Lung (tissue), 12 donors: ENCODE measurements around the gene CCNY. TPM values are rescaled to one million over a fixed set of nuclear protein-coding genes. Genes with fewer than 3 reads are reported as not detected.

Experiments
- ATAC-seq: fragments of 200-7000 bp; cut with Tn5 transposase; one replicate; pipeline ENCODE4 v1.9.1; 2020; ENCODE audit warnings: moderate number of reproducible peaks; ENCODE audit not compliant: insufficient read depth, low FRiP score
- DNase-seq, 3 donors: peaks; one replicate each; pipeline ENCODE4 v3.0.0-alpha.2; 2013 to 2017
- H3K27ac ChIP-seq, 2 donors: one replicate each; pipeline ENCODE4 v1.5.1; 2013; ENCODE audit warnings: mild to moderate bottlenecking in 2 of 2, moderate library complexity in 2 of 2, control low read depth in 1 of 2, inconsistent platforms in 1 of 2, low read depth in 1 of 2, low read length in 1 of 2
- H3K27me3 ChIP-seq, 3 donors: one replicate each; pipeline ENCODE4 v1.5.1; 2013; ENCODE audit warnings: low read length in 2 of 3; ENCODE audit not compliant: control insufficient read depth in 3 of 3, insufficient read depth in 3 of 3
- H3K36me3 ChIP-seq, 4 donors: one replicate each; pipeline ENCODE4 v1.5.1; 2013; ENCODE audit warnings: low read length in 4 of 4, mild to moderate bottlenecking in 1 of 4, moderate library complexity in 1 of 4; ENCODE audit not compliant: control insufficient read depth in 4 of 4, insufficient read depth in 4 of 4
- H3K4me1 ChIP-seq, 5 donors: one replicate each; pipeline ENCODE4 v1.5.1; 2013; ENCODE audit warnings: low read length in 5 of 5, mild to moderate bottlenecking in 2 of 5, moderate library complexity in 1 of 5; ENCODE audit not compliant: control insufficient read depth in 5 of 5, insufficient read depth in 5 of 5
- H3K4me3 ChIP-seq: one replicate; pipeline ENCODE4 v1.5.1; 2013; ENCODE audit warnings: mild to moderate bottlenecking, control low read depth, moderate library complexity
- H3K9ac ChIP-seq, 2 donors: one replicate each; pipeline ENCODE4 v1.5.1; 2013; ENCODE audit warnings: low read length in 2 of 2, control low read depth in 1 of 2; ENCODE audit not compliant: insufficient read depth in 1 of 2
- H3K9me3 ChIP-seq, 4 donors: one replicate each; pipeline ENCODE4 v1.5.1; 2013; ENCODE audit warnings: low read length in 3 of 4, mild to moderate bottlenecking in 1 of 4, moderate library complexity in 1 of 4; ENCODE audit not compliant: control insufficient read depth in 4 of 4, insufficient read depth in 3 of 4
- WGBS, 2 donors: extraction: QIAGEN DNeasy Blood & Tissue Kit; methylation state at CpG; one replicate each; pipeline ENCODE4 v1.1.7; 2013; 5-methylcytosine and 5-hydroxymethylcytosine counted together
- polyA plus RNA-seq, 2 donors: library from polyadenylated mRNA; stranded (reverse); fragments of 200-250 nt; gene quantifications; one replicate each; pipeline ENCODE4 v1.2.1, GENCODE V29; 2013
- total RNA-seq, 2 donors: library from RNA; depleted of rRNA in 1 of 2; stranded (reverse); fragments of >200 nt in 1 of 2; gene quantifications; one replicate each; pipeline ENCODE4 v1.2.1, GENCODE V29; 2014 to 2021
- TF ChIP-seq, protein P1 (sequence below): IDR thresholded peaks from 2 replicates; pipeline ENCODE4 v1.5.1; 2012; ENCODE audit warnings: mild to moderate bottlenecking; ENCODE audit errors: control extremely low read depth, extremely low read depth
- donor health status: control.
- donor health status: control.
- donor health status: Bipolar disorder and iron deficiency.
- donor health status: healthy.
- donor health status: DM: yes; HTN: yes; CAD: no.

CCNY gene
- total and polyA plus RNA-seq, 4 donors, result 26.6 to 63.0 (median 38.8) TPM

DNA sequence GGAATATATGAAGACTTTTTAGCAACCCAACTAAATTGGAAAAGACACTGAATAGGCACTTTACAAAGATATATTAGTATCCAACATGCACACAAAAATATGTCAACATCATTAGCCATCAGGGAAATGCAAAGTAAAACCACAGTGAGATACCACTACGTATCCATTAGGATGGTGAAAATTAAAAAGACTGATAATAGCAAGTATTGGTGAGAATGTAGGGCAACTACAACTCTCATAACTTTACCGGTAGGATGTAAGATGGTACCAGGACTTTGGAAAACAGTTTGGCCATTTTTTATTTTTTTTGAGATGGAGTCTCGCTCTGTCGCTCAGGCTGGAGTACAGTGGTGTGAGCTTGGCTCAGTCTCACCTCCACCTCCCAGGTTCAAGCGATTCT, 13.7 kb upstream of the CCNY start:
- TF ChIP-seq, protein P1, sequence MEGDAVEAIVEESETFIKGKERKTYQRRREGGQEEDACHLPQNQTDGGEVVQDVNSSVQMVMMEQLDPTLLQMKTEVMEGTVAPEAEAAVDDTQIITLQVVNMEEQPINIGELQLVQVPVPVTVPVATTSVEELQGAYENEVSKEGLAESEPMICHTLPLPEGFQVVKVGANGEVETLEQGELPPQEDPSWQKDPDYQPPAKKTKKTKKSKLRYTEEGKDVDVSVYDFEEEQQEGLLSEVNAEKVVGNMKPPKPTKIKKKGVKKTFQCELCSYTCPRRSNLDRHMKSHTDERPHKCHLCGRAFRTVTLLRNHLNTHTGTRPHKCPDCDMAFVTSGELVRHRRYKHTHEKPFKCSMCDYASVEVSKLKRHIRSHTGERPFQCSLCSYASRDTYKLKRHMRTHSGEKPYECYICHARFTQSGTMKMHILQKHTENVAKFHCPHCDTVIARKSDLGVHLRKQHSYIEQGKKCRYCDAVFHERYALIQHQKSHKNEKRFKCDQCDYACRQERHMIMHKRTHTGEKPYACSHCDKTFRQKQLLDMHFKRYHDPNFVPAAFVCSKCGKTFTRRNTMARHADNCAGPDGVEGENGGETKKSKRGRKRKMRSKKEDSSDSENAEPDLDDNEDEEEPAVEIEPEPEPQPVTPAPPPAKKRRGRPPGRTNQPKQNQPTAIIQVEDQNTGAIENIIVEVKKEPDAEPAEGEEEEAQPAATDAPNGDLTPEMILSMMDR, result no peak
- peaks cover 0 to 5% (median 0%) of the 10 kb centered on the region in 5 donors for H3K4me1 ChIP-seq
- H3K9me3 ChIP-seq, result peaks cover 0 to 2% (median 0%) of the 10 kb centered on the region in 4 donors
- H3K9ac ChIP-seq, result no peak overlapping the region
- DNase-seq, result no peak
- no peak overlapping the region for H3K27ac ChIP-seq
- peaks cover 4 to 8% (median 7%) of the 10 kb centered on the region in 4 donors for H3K36me3 ChIP-seq
- WGBS, 2 donors, result 98 to 99% methylated on average over 5 of the region's 5 CpGs
- H3K4me3 ChIP-seq, result no peak overlapping the region
- ATAC-seq, result no peak
- H3K27me3 ChIP-seq, result no peaks in the 10 kb centered on the region

DNA sequence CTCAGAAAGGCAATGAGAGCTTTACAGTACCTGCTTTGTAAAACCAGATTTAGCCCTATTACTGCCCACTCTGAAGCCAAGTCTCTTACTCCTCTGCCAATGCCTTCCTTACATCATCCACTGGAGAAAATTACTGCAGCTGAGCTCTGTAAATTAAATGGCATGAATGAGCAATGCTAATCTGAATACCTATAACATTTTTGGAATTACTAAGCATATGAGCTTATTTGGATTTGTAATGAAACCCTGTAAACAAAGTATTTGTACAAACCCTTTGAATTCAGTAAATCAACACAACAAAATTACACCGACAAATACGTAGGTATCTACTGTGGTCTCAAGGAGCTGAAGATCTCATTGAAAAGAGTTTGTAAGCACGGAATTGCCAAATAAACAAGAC, 12.1 kb upstream of the CCNY start:
- WGBS, 2 donors, result 90 to 91% methylated on average over 3 of the region's 3 CpGs
- H3K4me3 ChIP-seq, result no peak overlapping the region
- ATAC-seq, result no peak
- DNase-seq, result no peak
- H3K9ac ChIP-seq, result no peak overlapping the region
- TF ChIP-seq, protein P1, result no peak
- peaks cover 0 to 10% (median 0%) of the 10 kb centered on the region in 5 donors for H3K4me1 ChIP-seq
- H3K27ac ChIP-seq, result no peak overlapping the region
- no peaks in the 10 kb centered on the region for H3K27me3 ChIP-seq
- peaks cover 0 to 2% (median 0%) of the 10 kb centered on the region in 4 donors for H3K9me3 ChIP-seq
- H3K36me3 ChIP-seq, result peaks cover 2 to 8% (median 7%) of the 10 kb centered on the region in 4 donors

DNA sequence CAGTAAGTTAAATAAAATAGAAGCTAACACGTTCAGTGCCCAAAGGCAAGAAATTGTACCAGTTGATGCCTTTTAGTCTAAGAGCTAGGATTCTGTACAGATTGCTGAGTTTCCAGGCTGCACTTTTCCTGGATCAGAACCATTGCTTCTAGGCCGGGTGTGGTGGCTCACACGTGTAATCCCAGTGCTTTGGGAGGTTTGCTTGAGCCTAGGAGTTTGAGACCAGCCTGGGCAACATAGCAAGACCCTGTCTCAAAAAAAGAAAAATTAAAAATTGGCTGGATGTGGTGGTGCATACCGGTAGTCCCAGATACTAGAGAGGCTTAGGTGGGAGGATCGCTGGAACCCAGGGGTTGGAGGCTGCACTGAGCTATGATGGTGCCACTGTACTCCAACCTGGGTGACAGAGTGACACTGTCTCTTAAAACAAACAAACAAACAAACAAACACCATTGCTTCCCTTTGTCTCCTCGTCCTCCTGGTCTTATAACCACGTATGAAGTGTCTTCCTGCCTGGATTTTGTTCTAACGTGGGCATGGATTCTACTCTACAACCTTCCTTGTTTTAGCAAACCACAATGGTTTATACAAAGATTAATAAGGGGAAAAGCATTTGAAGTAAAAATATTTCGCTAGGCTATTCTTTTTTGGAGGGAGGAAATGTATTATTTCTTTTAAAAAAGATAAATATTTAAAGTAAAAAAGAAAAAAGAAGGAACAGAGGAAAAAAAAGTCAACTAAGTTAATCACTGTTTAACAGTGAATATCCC, 9.7 kb upstream of the CCNY start:
- 83 to 87% methylated on average over 9 of the region's 9 CpGs for WGBS, 2 donors
- H3K27ac ChIP-seq, result no peak overlapping the region
- no peaks in the 10 kb centered on the region for H3K27me3 ChIP-seq
- H3K4me1 ChIP-seq, result peaks cover 0 to 24% (median 0%) of the 10 kb centered on the region in 5 donors
- ATAC-seq (no peak), DNase-seq (no peak)
- peaks cover 0 to 8% (median 6%) of the 10 kb centered on the region in 4 donors for H3K36me3 ChIP-seq
- H3K9ac ChIP-seq, result no peak overlapping the region
- H3K9me3 ChIP-seq, result peaks cover 0 to 2% (median 0%) of the 10 kb centered on the region in 4 donors
- H3K4me3 ChIP-seq, result no peak overlapping the region
- TF ChIP-seq, protein P1, result no peak
